ENCODE results near the gene C21orf91.

- TF ChIP-seq CTCF (IDR thresholded peaks at IDR 0.05) (no peak), POLR2A (IDR thresholded peaks at IDR 0.05) (no peak)
Measured at GRCh38 chr21:17829472-17829871, 10.3 kb upstream of the C21orf91 start.

Measured in Peyer's patch (tissue), 4 donors.